ENCODE measurements around the gene BRINP3. TPM values are rescaled to one million over a fixed set of nuclear protein-coding genes. Genes with fewer than 3 reads are reported as not detected.

The BRINP3 gene
- total and polyA plus RNA-seq, 2 of the 13 experiments (the other 11 are each of a cell fraction or from before 2014, with no cell fraction given): not detected

GRCh38 chr1:190413142-190413541, 64.5 kb downstream of the BRINP3 start:
- TF ChIP-seq ZNF879 (CRISPR knock-in tag; IDR thresholded peaks at IDR 0.05) (no peak), MNT (IDR thresholded peaks at IDR 0.05) (peak; percentile 45; the same call in 1 of the 2 replicates), ATF7 (IDR thresholded peaks at IDR 0.05) (peak; percentile 75), ATF7 (CRISPR knock-in tag; IDR thresholded peaks at IDR 0.05) (no peak)
- no peaks in the 10 kb centered on the region for H4K20me1 ChIP-seq (ENCODE audit: insufficient read depth, low read length)
- no peak for FAIRE-seq
- intact Hi-C loops (cut with micrococcal nuclease; ENCODE audit: unreplicated experiment) (no loop called here), in situ Hi-C loops (cut with HindIII; ENCODE audit: extremely low pct_ligation_motif_present, low pct_unique_long_range_greater_than_20kb) (no loop called here)
- H3K9me3 ChIP-seq (ENCODE audit: low read length): no peaks in the 10 kb centered on the region
- no peak overlapping the region for H3K4me2 ChIP-seq (ENCODE audit: low read depth, low read length)
- WGBS (ENCODE audit: low lambda C conversion rate): 1% methylated on average over 3 of the region's 3 CpGs
- H3K4me1 ChIP-seq (ENCODE audit: insufficient read depth, low read length): no peaks in the 10 kb centered on the region
- no peak overlapping the region for H3K9ac ChIP-seq (ENCODE audit: insufficient read depth, low read depth, low read length)
- CTCF ChIA-PET (ENCODE audit: low intra/inter-chr PET ratio, low total read pairs): no interaction called here
- BruUV-seq (replicated peaks): no TSS peak
- H3K36me3 ChIP-seq (replicated peaks in 1 of 2; ENCODE audit: control insufficient read depth in 1 of 2, insufficient read depth in 2 of 2, low read length in 2 of 2): no peaks in the 10 kb centered on the region
- no peaks in the 10 kb centered on the region for H3K79me2 ChIP-seq (ENCODE audit: insufficient read depth, low read length)
- no peak overlapping the region for H2AFZ ChIP-seq (ENCODE audit: low read length)
- no peak overlapping the region for H3K4me3 ChIP-seq (replicated peaks in 1 of 3; ENCODE audit: insufficient read depth in 1 of 3, low read depth in 2 of 3, low read length in 3 of 3)
- H3K27ac ChIP-seq (ENCODE audit: extremely low read length, insufficient read depth, low read length): no peak overlapping the region
- POLR2A ChIA-PET: no interaction called here
- ATAC-seq: no peak
- no peak for DNase-seq (ENCODE audit: low spot score)
- H3K27me3 ChIP-seq (ENCODE audit: control insufficient read depth in 1 of 2, insufficient read depth in 2 of 2, low read length in 2 of 2): no peaks in the 10 kb centered on the region

DNA sequence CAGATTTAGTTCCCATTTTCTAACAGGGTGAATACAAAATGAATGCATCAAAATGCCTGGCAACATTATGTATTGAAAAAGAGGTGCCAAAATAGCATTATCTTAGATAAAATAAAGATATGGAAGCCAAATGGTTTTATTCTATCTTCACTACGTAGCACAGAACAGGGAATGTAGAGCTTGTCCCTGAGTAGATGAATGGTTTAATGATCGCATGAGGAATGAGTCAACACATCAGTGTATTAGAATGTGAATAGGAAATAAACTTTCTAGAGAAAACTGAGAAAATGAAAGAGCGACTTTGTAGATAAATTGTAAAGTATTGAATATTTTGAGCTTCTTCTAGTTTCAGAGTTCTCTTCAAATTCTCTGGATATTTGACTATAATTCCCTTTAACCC, 74.3 kb downstream of the BRINP3 start:
- H3K4me1 ChIP-seq (ENCODE audit: insufficient read depth, low read length): no peaks in the 10 kb centered on the region
- intact Hi-C loops (cut with micrococcal nuclease; ENCODE audit: unreplicated experiment) (no loop called here), in situ Hi-C loops (cut with HindIII; ENCODE audit: extremely low pct_ligation_motif_present, low pct_unique_long_range_greater_than_20kb) (no loop called here)
- no peak overlapping the region for H2AFZ ChIP-seq (ENCODE audit: low read length)
- no peak overlapping the region for H3K4me3 ChIP-seq (replicated peaks in 1 of 3; ENCODE audit: insufficient read depth in 1 of 3, low read depth in 2 of 3, low read length in 3 of 3)
- H3K79me2 ChIP-seq (ENCODE audit: insufficient read depth, low read length): no peaks in the 10 kb centered on the region
- no peak for FAIRE-seq
- no TSS peak for BruUV-seq (replicated peaks)
- 2% methylated on average over 3 of the region's 3 CpGs for WGBS (ENCODE audit: low lambda C conversion rate)
- no peak overlapping the region for H3K9ac ChIP-seq (ENCODE audit: insufficient read depth, low read depth, low read length)
- ChIA-PET POLR2A (no interaction called here), CTCF (ENCODE audit: low intra/inter-chr PET ratio, low total read pairs) (no interaction called here)
- no peaks in the 10 kb centered on the region for H3K27me3 ChIP-seq (ENCODE audit: control insufficient read depth in 1 of 2, insufficient read depth in 2 of 2, low read length in 2 of 2)
- DNase-seq (ENCODE audit: low spot score): no peak
- H4K20me1 ChIP-seq (ENCODE audit: insufficient read depth, low read length): no peaks in the 10 kb centered on the region
- no peak overlapping the region for H3K4me2 ChIP-seq (ENCODE audit: low read depth, low read length)
- ATAC-seq: no peak
- no peaks in the 10 kb centered on the region for H3K9me3 ChIP-seq (ENCODE audit: low read length)
- H3K27ac ChIP-seq (ENCODE audit: extremely low read length, insufficient read depth, low read length): no peak overlapping the region
- no peaks in the 10 kb centered on the region for H3K36me3 ChIP-seq (replicated peaks in 1 of 2; ENCODE audit: control insufficient read depth in 1 of 2, insufficient read depth in 2 of 2, low read length in 2 of 2)
- TF ChIP-seq DMTF1 (CRISPR knock-in tag; IDR thresholded peaks at IDR 0.05) (no peak), ZNF556 (CRISPR knock-in tag; IDR thresholded peaks at IDR 0.05; ENCODE audit: borderline replicate concordance) (no peak), FUBP1 (CRISPR knock-in tag; IDR thresholded peaks at IDR 0.05; ENCODE audit: borderline replicate concordance) (no peak)
- TF ChIP-seq, protein P1, sequence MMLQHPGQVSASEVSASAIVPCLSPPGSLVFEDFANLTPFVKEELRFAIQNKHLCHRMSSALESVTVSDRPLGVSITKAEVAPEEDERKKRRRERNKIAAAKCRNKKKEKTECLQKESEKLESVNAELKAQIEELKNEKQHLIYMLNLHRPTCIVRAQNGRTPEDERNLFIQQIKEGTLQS (CRISPR knock-in tag; IDR thresholded peaks at IDR 0.05): no peak
